ENCODE results near the gene SCRN3.

The SCRN3 gene

GRCh38 chr2:174445248-174445647, 49.7 kb downstream of the SCRN3 start:
- Histone ChIP-seq H3K27ac (ENCODE audit: insufficient read depth in 1 of 2, low read depth in 1 of 2, low read length in 2 of 2, poor library complexity in 1 of 2, severe bottlenecking in 2 of 2) (no peak overlapping the region), H3K9me3 (ENCODE audit: control extremely low read depth in 1 of 5, control insufficient read depth in 4 of 5, insufficient read depth in 2 of 5, low read depth in 1 of 5, low read length in 4 of 5) (no peaks in the 10 kb centered on the region), H3K4me1 (ENCODE audit: control extremely low read depth in 1 of 4, control insufficient read depth in 4 of 4, insufficient read depth in 4 of 4, low read length in 3 of 4) (no peaks in the 10 kb centered on the region), H3K27me3 (replicated peaks in 2 of 5; ENCODE audit: control insufficient read depth in 4 of 5, insufficient read depth in 5 of 5, low read length in 4 of 5) (no peaks in the 10 kb centered on the region), H3K4me3 (ENCODE audit: control insufficient read depth in 1 of 7, extremely low read depth in 1 of 7, insufficient read depth in 4 of 7, low read depth in 2 of 7, low read length in 6 of 7) (no peak overlapping the region), H3K36me3 (ENCODE audit: control insufficient read depth in 4 of 4, insufficient read depth in 4 of 4, low read length in 3 of 4) (no peaks in the 10 kb centered on the region)
- DNase-seq = no peak
- POLR2A ChIA-PET = no interaction called here
- WGBS (ENCODE audit: insufficient coverage) = no CpG with 5 or more reads among the region's 3 CpGs
- CTCF ChIA-PET = interaction anchor here (1.2 to 2.0 kb wide), 3 partner anchors 15 to 125 kb away, joined by 3 to 8 read pairs (median 3); no protein-coding TSS in a partner anchor

- CTCF ChIA-PET = interaction anchor here (0.8 to 2.0 kb wide), 3 partner anchors 14 to 24 kb away, joined by 4 to 8 read pairs (median 5); no protein-coding TSS in a partner anchor
- DNase-seq = no peak
- POLR2A ChIA-PET = no interaction called here
Measured at GRCh38 chr2:174446531-174446930, 51.0 kb downstream of the SCRN3 start.

GRCh38 chr2:174449033-174449432, 53.5 kb downstream of the SCRN3 start:
- Histone ChIP-seq H3K27me3 (replicated peaks in 2 of 5; ENCODE audit: control insufficient read depth in 4 of 5, insufficient read depth in 5 of 5, low read length in 4 of 5) (no peaks in the 10 kb centered on the region), H3K27ac (ENCODE audit: insufficient read depth in 1 of 2, low read depth in 1 of 2, low read length in 2 of 2, poor library complexity in 1 of 2, severe bottlenecking in 2 of 2) (no peak overlapping the region), H3K9me3 (ENCODE audit: control extremely low read depth in 1 of 5, control insufficient read depth in 4 of 5, insufficient read depth in 2 of 5, low read depth in 1 of 5, low read length in 4 of 5) (no peaks in the 10 kb centered on the region), H3K4me3 (ENCODE audit: control insufficient read depth in 1 of 7, extremely low read depth in 1 of 7, insufficient read depth in 4 of 7, low read depth in 2 of 7, low read length in 6 of 7) (no peak overlapping the region), H3K36me3 (ENCODE audit: control insufficient read depth in 4 of 4, insufficient read depth in 4 of 4, low read length in 3 of 4) (no peaks in the 10 kb centered on the region), H3K4me1 (ENCODE audit: control extremely low read depth in 1 of 4, control insufficient read depth in 4 of 4, insufficient read depth in 4 of 4, low read length in 3 of 4) (no peaks in the 10 kb centered on the region)
- DNase-seq = no peak
- 100% methylated on average over 1 of the region's 2 CpGs for WGBS (ENCODE audit: insufficient coverage)
- POLR2A ChIA-PET = no interaction called here
- CTCF ChIA-PET = no interaction called here

More at GRCh38 chr2:174446531-174446930, 51.0 kb downstream of the SCRN3 start:
- 100% methylated on average over 2 of the region's 4 CpGs for WGBS (ENCODE audit: insufficient coverage)
- Histone ChIP-seq H3K27me3 (replicated peaks in 2 of 5; ENCODE audit: control insufficient read depth in 4 of 5, insufficient read depth in 5 of 5, low read length in 4 of 5) (no peaks in the 10 kb centered on the region), H3K36me3 (ENCODE audit: control insufficient read depth in 4 of 4, insufficient read depth in 4 of 4, low read length in 3 of 4) (no peaks in the 10 kb centered on the region), H3K4me3 (ENCODE audit: control insufficient read depth in 1 of 7, extremely low read depth in 1 of 7, insufficient read depth in 4 of 7, low read depth in 2 of 7, low read length in 6 of 7) (no peak overlapping the region), H3K27ac (ENCODE audit: insufficient read depth in 1 of 2, low read depth in 1 of 2, low read length in 2 of 2, poor library complexity in 1 of 2, severe bottlenecking in 2 of 2) (no peak overlapping the region), H3K4me1 (ENCODE audit: control extremely low read depth in 1 of 4, control insufficient read depth in 4 of 4, insufficient read depth in 4 of 4, low read length in 3 of 4) (no peaks in the 10 kb centered on the region), H3K9me3 (ENCODE audit: control extremely low read depth in 1 of 5, control insufficient read depth in 4 of 5, insufficient read depth in 2 of 5, low read depth in 1 of 5, low read length in 4 of 5) (no peaks in the 10 kb centered on the region)

- CTCF ChIA-PET = interaction anchor here (1.0 kb wide), 1 partner anchor 13 kb away, joined by 3 read pairs; no protein-coding TSS in a partner anchor
- no peak overlapping the region for H3K4me3 ChIP-seq (ENCODE audit: control insufficient read depth in 1 of 7, extremely low read depth in 1 of 7, insufficient read depth in 4 of 7, low read depth in 2 of 7, low read length in 6 of 7)
- H3K27ac ChIP-seq (ENCODE audit: insufficient read depth in 1 of 2, low read depth in 1 of 2, low read length in 2 of 2, poor library complexity in 1 of 2, severe bottlenecking in 2 of 2) = no peak overlapping the region
- H3K9me3 ChIP-seq (ENCODE audit: control extremely low read depth in 1 of 5, control insufficient read depth in 4 of 5, insufficient read depth in 2 of 5, low read depth in 1 of 5, low read length in 4 of 5) = no peaks in the 10 kb centered on the region
- H3K36me3 ChIP-seq (ENCODE audit: control insufficient read depth in 4 of 4, insufficient read depth in 4 of 4, low read length in 3 of 4) = no peaks in the 10 kb centered on the region
- POLR2A ChIA-PET = no interaction called here
- no peak for DNase-seq
- WGBS (ENCODE audit: insufficient coverage) = 100% methylated on average over 2 of the region's 4 CpGs
- no peaks in the 10 kb centered on the region for H3K27me3 ChIP-seq (replicated peaks in 2 of 5; ENCODE audit: control insufficient read depth in 4 of 5, insufficient read depth in 5 of 5, low read length in 4 of 5)
- H3K4me1 ChIP-seq (ENCODE audit: control extremely low read depth in 1 of 4, control insufficient read depth in 4 of 4, insufficient read depth in 4 of 4, low read length in 3 of 4) = no peaks in the 10 kb centered on the region
Measured at GRCh38 chr2:174450021-174450816, 54.7 kb downstream of the SCRN3 start.

- no peak overlapping the region for H3K4me3 ChIP-seq (ENCODE audit: control insufficient read depth in 1 of 7, extremely low read depth in 1 of 7, insufficient read depth in 4 of 7, low read depth in 2 of 7, low read length in 6 of 7)
- H3K27me3 ChIP-seq (replicated peaks in 2 of 5; ENCODE audit: control insufficient read depth in 4 of 5, insufficient read depth in 5 of 5, low read length in 4 of 5) = no peaks in the 10 kb centered on the region
- no peaks in the 10 kb centered on the region for H3K4me1 ChIP-seq (ENCODE audit: control extremely low read depth in 1 of 4, control insufficient read depth in 4 of 4, insufficient read depth in 4 of 4, low read length in 3 of 4)
- WGBS (ENCODE audit: insufficient coverage) = 90% methylated on average over 2 of the region's 2 CpGs
- no peak overlapping the region for H3K27ac ChIP-seq (ENCODE audit: insufficient read depth in 1 of 2, low read depth in 1 of 2, low read length in 2 of 2, poor library complexity in 1 of 2, severe bottlenecking in 2 of 2)
- H3K9me3 ChIP-seq (ENCODE audit: control extremely low read depth in 1 of 5, control insufficient read depth in 4 of 5, insufficient read depth in 2 of 5, low read depth in 1 of 5, low read length in 4 of 5) = no peaks in the 10 kb centered on the region
- H3K36me3 ChIP-seq (ENCODE audit: control insufficient read depth in 4 of 4, insufficient read depth in 4 of 4, low read length in 3 of 4) = no peaks in the 10 kb centered on the region
- CTCF ChIA-PET = interaction anchor here (1.5 to 1.7 kb wide), 2 partner anchors 7 to 88 kb away, joined by 3 to 4 read pairs; no protein-coding TSS in a partner anchor
- POLR2A ChIA-PET = no interaction called here
- no peak for DNase-seq
Measured at GRCh38 chr2:174454566-174454965, 59.0 kb downstream of the SCRN3 start.

GRCh38 chr2:174461221-174461620, 65.7 kb downstream of the SCRN3 start:
- POLR2A ChIA-PET = no interaction called here
- WGBS (ENCODE audit: insufficient coverage) = no CpG with 5 or more reads among the region's 1 CpG
- no peak for DNase-seq
- H3K4me3 ChIP-seq (ENCODE audit: control insufficient read depth in 1 of 7, extremely low read depth in 1 of 7, insufficient read depth in 4 of 7, low read depth in 2 of 7, low read length in 6 of 7) = no peak overlapping the region
- H3K4me1 ChIP-seq (ENCODE audit: control extremely low read depth in 1 of 4, control insufficient read depth in 4 of 4, insufficient read depth in 4 of 4, low read length in 3 of 4) = no peaks in the 10 kb centered on the region
- no peaks in the 10 kb centered on the region for H3K9me3 ChIP-seq (ENCODE audit: control extremely low read depth in 1 of 5, control insufficient read depth in 4 of 5, insufficient read depth in 2 of 5, low read depth in 1 of 5, low read length in 4 of 5)
- H3K27ac ChIP-seq (ENCODE audit: insufficient read depth in 1 of 2, low read depth in 1 of 2, low read length in 2 of 2, poor library complexity in 1 of 2, severe bottlenecking in 2 of 2) = no peak overlapping the region
- CTCF ChIA-PET = interaction anchor here (0.8 to 7.0 kb wide), 13 partner anchors 8 to 237 kb away, joined by 3 to 74 read pairs (median 5); partner anchors contain the start of gene GPR155
- no peaks in the 10 kb centered on the region for H3K36me3 ChIP-seq (ENCODE audit: control insufficient read depth in 4 of 4, insufficient read depth in 4 of 4, low read length in 3 of 4)
- no peaks in the 10 kb centered on the region for H3K27me3 ChIP-seq (replicated peaks in 2 of 5; ENCODE audit: control insufficient read depth in 4 of 5, insufficient read depth in 5 of 5, low read length in 4 of 5)

- WGBS (ENCODE audit: insufficient coverage) = 100% methylated on average over 3 of the region's 4 CpGs
- no peak overlapping the region for H3K4me3 ChIP-seq (ENCODE audit: control insufficient read depth in 1 of 7, extremely low read depth in 1 of 7, insufficient read depth in 4 of 7, low read depth in 2 of 7, low read length in 6 of 7)
- no peaks in the 10 kb centered on the region for H3K36me3 ChIP-seq (ENCODE audit: control insufficient read depth in 4 of 4, insufficient read depth in 4 of 4, low read length in 3 of 4)
- H3K4me1 ChIP-seq (ENCODE audit: control extremely low read depth in 1 of 4, control insufficient read depth in 4 of 4, insufficient read depth in 4 of 4, low read length in 3 of 4) = no peaks in the 10 kb centered on the region
- H3K27ac ChIP-seq (ENCODE audit: insufficient read depth in 1 of 2, low read depth in 1 of 2, low read length in 2 of 2, poor library complexity in 1 of 2, severe bottlenecking in 2 of 2) = no peak overlapping the region
- POLR2A ChIA-PET = no interaction called here
- CTCF ChIA-PET = interaction anchor here (1.2 to 7.0 kb wide), 4 partner anchors 20 to 220 kb away, joined by 3 to 74 read pairs (median 4); no protein-coding TSS in a partner anchor
- DNase-seq = no peak
- H3K9me3 ChIP-seq (ENCODE audit: control extremely low read depth in 1 of 5, control insufficient read depth in 4 of 5, insufficient read depth in 2 of 5, low read depth in 1 of 5, low read length in 4 of 5) = no peaks in the 10 kb centered on the region
- H3K27me3 ChIP-seq (replicated peaks in 2 of 5; ENCODE audit: control insufficient read depth in 4 of 5, insufficient read depth in 5 of 5, low read length in 4 of 5) = no peaks in the 10 kb centered on the region
Measured at GRCh38 chr2:174465327-174465726, 69.8 kb downstream of the SCRN3 start.

Measured in common myeloid progenitor, CD34-positive (primary cell).